Mesodermal cell (in vitro differentiated cells): ENCODE measurements around the gene RTN3. TPM values are rescaled to one million over a fixed set of nuclear protein-coding genes. Genes with fewer than 3 reads are reported as not detected.
A peak's percentile ranks its signal among the peaks of the same experiment; 100 is the strongest.
"Not testable (repeated sequence)": the region's sequence is repeated elsewhere in the genome, so short reads cannot be mapped to it uniquely, and the experiment has no call there.

ENCODE experiments used
- H3K27ac ChIP-seq: 2 replicates; pipeline ENCODE4 v1.7.0; 2013; ENCODE audit warnings: mild to moderate bottlenecking, low read depth, low read length, moderate library complexity; ENCODE audit not compliant: severe bottlenecking
- H3K36me3 ChIP-seq: 2 replicates; pipeline ENCODE4 v1.7.1; 2013; ENCODE audit warnings: mild to moderate bottlenecking, low read length, moderate library complexity; ENCODE audit not compliant: control insufficient read depth, insufficient read depth
- H3K4me1 ChIP-seq: one replicate; pipeline ENCODE4 v1.7.1; 2013; ENCODE audit warnings: mild to moderate bottlenecking, low read length; ENCODE audit not compliant: insufficient read depth, control insufficient read depth, poor library complexity, severe bottlenecking
- H3K4me3 ChIP-seq: 2 replicates; pipeline ENCODE4 v1.7.0; 2013; ENCODE audit warnings: low read length, control low read depth, mild to moderate bottlenecking; ENCODE audit not compliant: insufficient read depth, poor library complexity, severe bottlenecking; ENCODE audit errors: extremely low read depth
- H3K9me3 ChIP-seq: 2 replicates; pipeline ENCODE4 v1.7.1; 2013; ENCODE audit warnings: mild to moderate bottlenecking, low read length, moderate library complexity; ENCODE audit not compliant: control insufficient read depth
- WGBS, 2 experiments: methylation state at CpG; one replicate each; pipeline ENCODE4 v1.1.5; 2013; ENCODE audit warnings: missing lambda C conversion rate in 2 of 2; ENCODE audit not compliant: insufficient coverage in 2 of 2; 5-methylcytosine and 5-hydroxymethylcytosine counted together
- polyA plus RNA-seq, 2 experiments: library from polyadenylated mRNA; stranded (reverse); fragments of 50-300 nt; gene quantifications; one replicate each; pipeline ENCODE4 v1.2.3, GENCODE V29; 2013

Gene RTN3
- polyA plus RNA-seq (2013, experiment 1 of 2): 87.3 TPM
- polyA plus RNA-seq (2013, experiment 2 of 2): 89.8 TPM

GRCh38 chr11:63681321-63682065 lies at the start of gene RTN3:
Gene RTN3, plus strand, starts transcription at chr11:63681500. Its CDS starts 137 bp downstream, at chr11:63681637.
- H3K36me3 ChIP-seq: peaks cover 2% of the 10 kb centered on the region
- H3K27ac ChIP-seq: peak within 1 kb of the TSS; percentile 83
- peak within 1 kb of the TSS; percentile 91 for H3K4me3 ChIP-seq
- 0% methylated on average over 35 to 41 of the region's 74 CpGs for WGBS, 2 experiments
- H3K4me1 ChIP-seq: peaks cover 8% of the 10 kb centered on the region
- no peaks in the 10 kb centered on the region for H3K9me3 ChIP-seq

- H3K9me3 ChIP-seq: no peaks in the 10 kb centered on the region
- no peak overlapping the region for H3K4me3 ChIP-seq
- peaks cover 42% of the 10 kb centered on the region for H3K36me3 ChIP-seq
- no peak overlapping the region for H3K27ac ChIP-seq
- 53 to 67% methylated on average over 4 to 8 of the region's 10 CpGs for WGBS, 2 experiments
- no peaks in the 10 kb centered on the region for H3K4me1 ChIP-seq
Observed at GRCh38 chr11:63635762-63636465, 45.4 kb upstream of the RTN3 start.

GRCh38 chr11:63638436-63638835 lies 42.9 kb upstream of the RTN3 start:
- peaks cover 40% of the 10 kb centered on the region for H3K36me3 ChIP-seq
- not testable (repeated sequence) for H3K4me3 ChIP-seq, H3K9me3 ChIP-seq, H3K4me1 ChIP-seq, H3K27ac ChIP-seq
- WGBS, 2 experiments: 84 to 92% methylated on average over 7 to 8 of the region's 8 CpGs

GRCh38 chr11:63639199-63639832 lies 42.0 kb upstream of the RTN3 start:
- Histone ChIP-seq H3K4me1 (no peaks in the 10 kb centered on the region), H3K27ac (no peak overlapping the region), H3K4me3 (no peak overlapping the region), H3K9me3 (no peaks in the 10 kb centered on the region), H3K36me3 (peaks cover 44% of the 10 kb centered on the region)
- 83 to 100% methylated on average over 1 to 2 of the region's 3 CpGs for WGBS, 2 experiments

DNA sequence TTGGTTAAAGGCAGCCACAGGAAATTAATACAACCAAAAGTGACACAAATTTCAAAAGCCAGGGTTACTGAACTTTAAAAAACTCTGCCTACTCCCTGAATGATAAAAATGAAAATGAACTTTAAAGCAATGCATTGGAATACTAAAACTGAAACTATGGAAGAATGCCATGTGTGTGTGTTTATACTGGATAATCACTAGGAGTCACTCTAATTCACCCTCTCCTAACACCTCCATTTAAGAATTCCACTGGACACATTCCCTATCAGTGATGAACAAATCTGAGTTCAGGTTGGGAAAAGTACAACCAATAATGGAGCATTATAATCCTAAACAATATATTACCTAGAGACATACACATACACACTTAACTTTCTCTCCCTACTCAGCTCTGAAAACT lies 39.6 kb upstream of the RTN3 start:
- Histone ChIP-seq H3K36me3 (peaks cover 42% of the 10 kb centered on the region), H3K4me3 (no peak overlapping the region), H3K4me1 (no peaks in the 10 kb centered on the region), H3K27ac (no peak overlapping the region), H3K9me3 (no peaks in the 10 kb centered on the region)

GRCh38 chr11:63643205-63643604 lies 38.1 kb upstream of the RTN3 start:
- Histone ChIP-seq H3K4me1 (no peaks in the 10 kb centered on the region), H3K36me3 (peaks cover 45% of the 10 kb centered on the region), H3K4me3 (no peak overlapping the region), H3K27ac (no peak overlapping the region), H3K9me3 (no peaks in the 10 kb centered on the region)
- WGBS, 2 experiments: 100% methylated on average over 2 of the region's 3 CpGs; no CpG with 5 or more reads in 1 of the 2 experiments

DNA sequence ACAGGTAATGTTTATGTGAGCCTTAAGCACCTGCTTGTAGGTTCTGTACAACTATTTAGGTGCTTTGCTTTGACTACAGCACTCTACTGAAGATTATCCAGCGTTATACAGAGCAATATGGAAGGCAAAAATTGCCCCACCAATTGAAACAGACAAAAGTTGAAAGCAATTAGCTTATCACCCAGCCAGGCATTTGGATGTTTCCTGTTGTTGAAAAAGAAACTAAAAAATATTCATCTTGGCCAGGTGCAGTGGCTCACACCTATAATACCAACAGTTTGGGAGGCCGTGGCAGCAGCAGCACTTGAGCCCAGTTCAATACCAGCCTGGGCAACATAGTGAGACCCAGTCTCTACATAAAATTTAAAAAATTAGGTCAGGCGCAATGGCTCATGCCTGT lies 28.6 kb upstream of the RTN3 start:
- no peaks in the 10 kb centered on the region for H3K4me1 ChIP-seq
- H3K36me3 ChIP-seq: peaks cover 43% of the 10 kb centered on the region
- no peaks in the 10 kb centered on the region for H3K9me3 ChIP-seq
- H3K4me3 ChIP-seq: no peak overlapping the region
- H3K27ac ChIP-seq: no peak overlapping the region
- 92 to 96% methylated on average over 2 to 3 of the region's 3 CpGs for WGBS, 2 experiments

- WGBS, 2 experiments: 90 to 96% methylated on average over 7 of the region's 8 CpGs
- Histone ChIP-seq H3K4me1 (peaks cover 3% of the 10 kb centered on the region), H3K9me3 (no peaks in the 10 kb centered on the region), H3K4me3 (no peak overlapping the region), H3K27ac (no peak overlapping the region), H3K36me3 (peaks cover 13% of the 10 kb centered on the region)
Observed at GRCh38 chr11:63660972-63661371, 20.3 kb upstream of the RTN3 start.

- Histone ChIP-seq H3K36me3 (peaks cover 4% of the 10 kb centered on the region), H3K27ac (no peak overlapping the region), H3K4me3 (no peak overlapping the region), H3K4me1 (peaks cover 18% of the 10 kb centered on the region), H3K9me3 (no peaks in the 10 kb centered on the region)
- WGBS, 2 experiments: no CpG with 5 or more reads among the region's 1 CpG
Observed at GRCh38 chr11:63663809-63664208, 17.5 kb upstream of the RTN3 start.

GRCh38 chr11:63666874-63667273 lies 14.4 kb upstream of the RTN3 start:
- no peak overlapping the region for H3K27ac ChIP-seq

More at GRCh38 chr11:63666874-63667273, 14.4 kb upstream of the RTN3 start:
- 92 to 93% methylated on average over 2 of the region's 4 CpGs for WGBS, 2 experiments
- no peaks in the 10 kb centered on the region for H3K9me3 ChIP-seq
- peaks cover 18% of the 10 kb centered on the region for H3K4me1 ChIP-seq
- H3K36me3 ChIP-seq: peaks cover 6% of the 10 kb centered on the region
- no peak overlapping the region for H3K4me3 ChIP-seq
